ENCODE measurements around the gene MPC1. TPM values are rescaled to one million over a fixed set of nuclear protein-coding genes. Genes with fewer than 3 reads are reported as not detected.
"Not testable (repeated sequence)": the region's sequence is repeated elsewhere in the genome, so short reads cannot be mapped to it uniquely, and the experiment has no call there.

Gene MPC1
- total RNA-seq, 1 donor from 2014 or later: 23.8 TPM

- Histone ChIP-seq H3K9me3 (no peaks in the 10 kb centered on the region), H3K27me3 (no peaks in the 10 kb centered on the region), H3K4me1 (no peaks in the 10 kb centered on the region), H3K27ac (no peak overlapping the region), H3K36me3 (no peaks in the 10 kb centered on the region), H3K4me3 (no peak overlapping the region)
- no peak for TF ChIP-seq CTCF (IDR thresholded peaks at IDR 0.05)
- no peak for DNase-seq (ENCODE audit: low spot score in 2 of 2)
- intact Hi-C loops (cut with DNase I): no loop called here
Observed at GRCh38 chr6:166352923-166353322, 29.8 kb downstream of the MPC1 start.

GRCh38 chr6:166351715-166352285 is 30.9 kb downstream of the MPC1 start:
- Histone ChIP-seq H3K27me3 (no peaks in the 10 kb centered on the region), H3K4me3 (no peak overlapping the region), H3K36me3 (no peaks in the 10 kb centered on the region), H3K27ac (no peak overlapping the region), H3K4me1 (no peaks in the 10 kb centered on the region), H3K9me3 (no peaks in the 10 kb centered on the region)
- intact Hi-C loops (cut with DNase I): no loop called here
- TF ChIP-seq CTCF (IDR thresholded peaks at IDR 0.05): no peak
- no peak for DNase-seq (ENCODE audit: low spot score in 2 of 2)

GRCh38 chr6:166348305-166348949 is 34.3 kb downstream of the MPC1 start:
- TF ChIP-seq CTCF (IDR thresholded peaks at IDR 0.05): no peak
- Histone ChIP-seq H3K4me1 (no peaks in the 10 kb centered on the region), H3K27ac (no peak overlapping the region), H3K27me3 (no peaks in the 10 kb centered on the region), H3K36me3 (no peaks in the 10 kb centered on the region), H3K4me3 (no peak overlapping the region), H3K9me3 (no peaks in the 10 kb centered on the region)
- intact Hi-C loops (cut with DNase I): no loop called here
- DNase-seq (ENCODE audit: low spot score in 2 of 2): no peak

- no peak for DNase-seq (ENCODE audit: low spot score in 2 of 2)
- Histone ChIP-seq H3K27me3 (no peaks in the 10 kb centered on the region), H3K36me3 (no peaks in the 10 kb centered on the region), H3K4me1 (no peaks in the 10 kb centered on the region), H3K27ac (no peak overlapping the region), H3K4me3 (no peak overlapping the region), H3K9me3 (no peaks in the 10 kb centered on the region)
- intact Hi-C loops (cut with DNase I): no loop called here
- no peak for TF ChIP-seq CTCF (IDR thresholded peaks at IDR 0.05)
Observed at GRCh38 chr6:166346965-166347364, 35.8 kb downstream of the MPC1 start.

GRCh38 chr6:166346449-166346848 is 36.3 kb downstream of the MPC1 start:
- no peak for DNase-seq (ENCODE audit: low spot score in 2 of 2)
- no peaks in the 10 kb centered on the region for H3K36me3 ChIP-seq
- H3K4me3 ChIP-seq: no peak overlapping the region
- no peaks in the 10 kb centered on the region for H3K27me3 ChIP-seq
- intact Hi-C loops (cut with DNase I): no loop called here
- peaks cover 0 to 2% of the 10 kb centered on the region in 2 donors for H3K4me1 ChIP-seq
- TF ChIP-seq CTCF (IDR thresholded peaks at IDR 0.05): no peak
- no peak overlapping the region for H3K27ac ChIP-seq
- no peaks in the 10 kb centered on the region for H3K9me3 ChIP-seq

GRCh38 chr6:166345672-166346071 is 37.1 kb downstream of the MPC1 start:
- H3K4me3 ChIP-seq; H3K9me3 ChIP-seq; intact Hi-C loops (cut with DNase I); H3K4me1 ChIP-seq; DNase-seq (ENCODE audit: low spot score in 2 of 2); H3K27ac ChIP-seq; H3K27me3 ChIP-seq; H3K36me3 ChIP-seq: not testable (repeated sequence)

- H3K9me3 ChIP-seq; H3K4me3 ChIP-seq; H3K36me3 ChIP-seq; H3K27me3 ChIP-seq; H3K27ac ChIP-seq; DNase-seq (ENCODE audit: low spot score in 2 of 2): not testable (repeated sequence)
- intact Hi-C loops (cut with DNase I): loop anchor here (5.0 kb wide), 1 partner anchor 282 kb away; the partner anchor contains the start of gene RPS6KA2
- H3K4me1 ChIP-seq: peaks cover 12 to 15% of the 10 kb centered on the region in 2 donors
Observed at GRCh38 chr6:166344921-166345320, 37.8 kb downstream of the MPC1 start.

Measured in ascending aorta (tissue), 2 donors.